HepG2 (cell line): ENCODE data around the gene DNAJC11. TPM values are rescaled to one million over a fixed set of nuclear protein-coding genes. Genes with fewer than 3 reads are reported as not detected.

ENCODE experiments used
- ATAC-seq: fragments of 200-7000 bp; cut with Tn5 transposase; 3 replicates; pipeline ENCODE4 v1.9.1; 2020; ENCODE audit warnings: mild to moderate bottlenecking, moderate library complexity
- BruUV-seq: library from RNA; stranded (reverse); fragments of 400-500 nt; replicated peaks from 2 replicates; lab custom pipeline; 2021; lab: Mats Ljungman, UMichigan
- CTCF ChIA-PET: fragments of 300-600 bp; formaldehyde crosslinking; extraction: SDS; loops from one replicate; lab custom pipeline; 2021; ENCODE audit warnings: low total read pairs, inconsistent platforms, low intra/inter-chr PET ratio; lab: Yijun Ruan, JAX
- POLR2A ChIA-PET: fragments of 350-600 bp; sonication (Branson Sonifier 250); formaldehyde crosslinking; loops from one replicate; lab custom pipeline; 2020; ENCODE audit warnings: antibody characterized with exemption, inconsistent platforms; lab: Yijun Ruan, JAX
- DNase-seq: peaks from one replicate; pipeline ENCODE4 v3.0.0-alpha.2; 2015; ENCODE audit warnings: low spot score
- FAIRE-seq: peaks from 3 replicates; lab custom pipeline; 2011; peaks lifted over from hg19 to GRCh38; lab: Jason Lieb, UNC
- H2AFZ ChIP-seq: one replicate; pipeline ENCODE4 v1.6.1; 2011; ENCODE audit warnings: low read length, inconsistent platforms
- H3K27ac ChIP-seq: fragments of 300-600 bp; 3 replicates; pipeline ENCODE4 v1.8.0; 2011; ENCODE audit warnings: mixed run types, mild to moderate bottlenecking, mixed read lengths, low read length, inconsistent platforms; ENCODE audit not compliant: insufficient read depth; ENCODE audit errors: extremely low read length
- H3K27me3 ChIP-seq, 2 experiments: fragments of 200-600 bp in 1 of 2; 2 replicates in 1 of 2; 3 replicates in 1 of 2; pipeline versions ENCODE4 v1.6.0 to v1.8.0; 2011; ENCODE audit warnings: low read length in 2 of 2, mild to moderate bottlenecking in 2 of 2, moderate library complexity in 2 of 2, inconsistent platforms in 1 of 2; ENCODE audit not compliant: insufficient read depth in 2 of 2, control insufficient read depth in 1 of 2
- H3K36me3 ChIP-seq, 2 experiments: fragments of 200-600 bp in 1 of 2; replicated peaks in 1 of 2; 2 replicates in 1 of 2; 3 replicates in 1 of 2; pipeline versions ENCODE4 v1.5.1 to v1.8.0; 2011; ENCODE audit warnings: low read length in 2 of 2, inconsistent platforms in 1 of 2; ENCODE audit not compliant: insufficient read depth in 2 of 2, control insufficient read depth in 1 of 2
- H3K4me1 ChIP-seq: 2 replicates; pipeline ENCODE4 v1.5.1; 2012; ENCODE audit warnings: low read length, inconsistent platforms; ENCODE audit not compliant: insufficient read depth
- H3K4me2 ChIP-seq: 2 replicates; pipeline ENCODE4 v1.6.0; 2011; ENCODE audit warnings: low read depth, low read length, inconsistent platforms
- H3K4me3 ChIP-seq, 3 experiments: fragments of 200-600 bp in 1 of 3; sonication (generic), shearing (Covaris generic) in 1 of 3; replicated peaks in 1 of 3; 2 replicates each; pipeline ENCODE4 v1.5.1; 2011 to 2016; ENCODE audit warnings: low read length in 3 of 3, inconsistent platforms in 2 of 3, low read depth in 2 of 3, mild to moderate bottlenecking in 2 of 3, control low read depth in 1 of 3, mixed read lengths in 1 of 3; ENCODE audit not compliant: insufficient read depth in 1 of 3
- H3K79me2 ChIP-seq: one replicate; pipeline ENCODE4 v1.6.1; 2011; ENCODE audit warnings: low read length, inconsistent platforms; ENCODE audit not compliant: insufficient read depth
- H3K9ac ChIP-seq: 2 replicates; pipeline ENCODE4 v1.6.0; 2011; ENCODE audit warnings: mild to moderate bottlenecking, low read depth, low read length, inconsistent platforms; ENCODE audit not compliant: insufficient read depth
- H3K9me3 ChIP-seq: 2 replicates; pipeline ENCODE4 v1.5.1; 2012; ENCODE audit warnings: mild to moderate bottlenecking, low read length
- H4K20me1 ChIP-seq: 2 replicates; pipeline ENCODE4 v1.6.0; 2011; ENCODE audit warnings: inconsistent platforms, mild to moderate bottlenecking, low read length, moderate library complexity; ENCODE audit not compliant: insufficient read depth
- CBX1 ChIP-seq: IDR thresholded peaks from one replicate; pipeline ENCODE4 v1.6.1; 2016; ENCODE audit warnings: antibody characterized with exemption, low read depth
- MED1 ChIP-seq: sonication (generic); formaldehyde crosslinking; IDR thresholded peaks from 2 replicates; pipeline ENCODE4 v1.4.0; 2020; ENCODE audit warnings: missing genetic modification reagents
- MXI1 ChIP-seq: IDR thresholded peaks from 3 replicates; pipeline ENCODE4 v1.6.1; 2012; ENCODE audit warnings: low read depth, low read length, inconsistent platforms, borderline replicate concordance
- ONECUT2 ChIP-seq: sonication (generic); formaldehyde crosslinking; IDR thresholded peaks from 2 replicates; pipeline ENCODE4 v1.4.0; 2020; ENCODE audit warnings: missing genetic modification reagents
- RAD21 ChIP-seq: fragments of 450-650 bp; formaldehyde crosslinking; IDR thresholded peaks from 2 replicates; pipeline ENCODE4 v1.5.0; 2020; ENCODE audit warnings: mild to moderate bottlenecking
- SAP130 ChIP-seq: IDR thresholded peaks from 2 replicates; pipeline ENCODE4 v1.6.1; 2016; ENCODE audit warnings: low read depth
- SNAPC5 ChIP-seq: sonication (generic); formaldehyde crosslinking; IDR thresholded peaks from 2 replicates; pipeline ENCODE4 v1.8.1; 2023; ENCODE audit warnings: mild to moderate bottlenecking, missing genetic modification reagents, borderline replicate concordance
- TGIF2 ChIP-seq: IDR thresholded peaks from 2 replicates; pipeline ENCODE4 v1.6.1; 2016; ENCODE audit warnings: control low read depth, missing compliant biosample characterization
- YEATS2 ChIP-seq: sonication (generic); formaldehyde crosslinking; IDR thresholded peaks from 2 replicates; pipeline ENCODE4 v1.4.0; 2020; ENCODE audit warnings: missing genetic modification reagents, borderline replicate concordance
- YY1 ChIP-seq: IDR thresholded peaks from 2 replicates; pipeline ENCODE4 v1.6.1; 2011; ENCODE audit warnings: low read length, low read depth, moderate library complexity, mild to moderate bottlenecking; ENCODE audit not compliant: insufficient read depth, insufficient replicate concordance
- ZNF3 ChIP-seq: IDR thresholded peaks from 2 replicates; pipeline ENCODE4 v1.7.0; 2017; ENCODE audit warnings: inconsistent platforms
- ZNF570 ChIP-seq: sonication (generic); formaldehyde crosslinking; IDR thresholded peaks from 2 replicates; pipeline ENCODE4 v1.4.0; 2020; ENCODE audit warnings: mild to moderate bottlenecking, missing genetic modification reagents, borderline replicate concordance
- ZNF766 ChIP-seq: sonication (generic); formaldehyde crosslinking; IDR thresholded peaks from 2 replicates; pipeline ENCODE4 v1.5.0; 2020; ENCODE audit warnings: missing genetic modification reagents, borderline replicate concordance
- ZNF850 ChIP-seq: sonication (generic); formaldehyde crosslinking; conservative IDR thresholded peaks from 2 replicates; pipeline ENCODE4 v1.9.0; 2021; ENCODE audit warnings: mild to moderate bottlenecking, missing genetic modification reagents
- ZNF891 ChIP-seq: sonication (generic); formaldehyde crosslinking; IDR thresholded peaks from 2 replicates; pipeline ENCODE4 v1.5.0; 2020; ENCODE audit warnings: mild to moderate bottlenecking, missing genetic modification reagents
- ZSCAN31 ChIP-seq: sonication (generic); formaldehyde crosslinking; IDR thresholded peaks from 2 replicates; pipeline ENCODE4 v1.5.0; 2020; ENCODE audit warnings: low read depth, mild to moderate bottlenecking, missing genetic modification reagents
- WGBS: methylation state at CpG from one replicate; pipeline ENCODE4 v1.1.6; 2017; ENCODE audit warnings: low lambda C conversion rate; 5-methylcytosine and 5-hydroxymethylcytosine counted together
- in situ Hi-C: cut with HindIII; loops from 2 replicates; pipeline ENCODE4 v1.10.0; 2017; ENCODE audit warnings: low pct_unique_long_range_greater_than_20kb; ENCODE audit not compliant: extremely low pct_ligation_motif_present
- intact Hi-C: fragments of 100-400 bp; cut with micrococcal nuclease; formaldehyde crosslinking; loops from one replicate; pipeline ENCODE4 v1.10.0; 2022; ENCODE audit not compliant: unreplicated experiment
- polyA plus RNA-seq, 8 experiments: library from polyadenylated mRNA; depleted of rRNA in 3 of 8; stranded (reverse) in 7 of 8; unstranded in 1 of 8; fragments of >200 nt; fragmentation: Illumina TruSeq in 4 of 8; extraction: Trizol in 4 of 8; gene quantifications; 2 replicates each; pipeline versions ENCODE4 v1.2.1 to v1.2.3, GENCODE V29; 2011 to 2016; ENCODE audit warnings: low read depth in 4 of 8, missing spikeins in 1 of 8, mixed read lengths in 1 of 8; ENCODE audit not compliant: insufficient read depth in 1 of 8
- total RNA-seq, 5 experiments: library from RNA; depleted of rRNA; stranded (reverse); fragments of >200 nt; fragmentation: Illumina TruSeq; extraction: Trizol; gene quantifications; 2 replicates each; pipeline ENCODE4 v1.2.3, GENCODE V29; 2016; ENCODE audit warnings: low read depth in 1 of 5
- TF ChIP-seq, protein P1 (sequence below): sonication (generic); formaldehyde crosslinking; conservative IDR thresholded peaks from 2 replicates; pipeline ENCODE4 v1.8.1; 2023; ENCODE audit warnings: missing genetic modification reagents

Gene DNAJC11
- total and polyA plus RNA-seq, 2 of the 13 experiments (the other 11 are each of a cell fraction or from before 2014, with no cell fraction given), result 25.1 to 47.6 TPM

- DNase-seq (no peak), FAIRE-seq (no peak), ATAC-seq (no peak)
- in situ Hi-C loops (no loop called here), intact Hi-C loops (loop anchor here (5.0 kb wide), 1 partner anchor 45 kb away; no protein-coding TSS in a partner anchor)
- TF ChIP-seq, protein P1, sequence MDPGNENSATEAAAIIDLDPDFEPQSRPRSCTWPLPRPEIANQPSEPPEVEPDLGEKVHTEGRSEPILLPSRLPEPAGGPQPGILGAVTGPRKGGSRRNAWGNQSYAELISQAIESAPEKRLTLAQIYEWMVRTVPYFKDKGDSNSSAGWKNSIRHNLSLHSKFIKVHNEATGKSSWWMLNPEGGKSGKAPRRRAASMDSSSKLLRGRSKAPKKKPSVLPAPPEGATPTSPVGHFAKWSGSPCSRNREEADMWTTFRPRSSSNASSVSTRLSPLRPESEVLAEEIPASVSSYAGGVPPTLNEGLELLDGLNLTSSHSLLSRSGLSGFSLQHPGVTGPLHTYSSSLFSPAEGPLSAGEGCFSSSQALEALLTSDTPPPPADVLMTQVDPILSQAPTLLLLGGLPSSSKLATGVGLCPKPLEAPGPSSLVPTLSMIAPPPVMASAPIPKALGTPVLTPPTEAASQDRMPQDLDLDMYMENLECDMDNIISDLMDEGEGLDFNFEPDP (CRISPR knock-in tag), result 0 out of 2 replicates have a peak, but pooled peaks have one; percentile 5
- TF ChIP-seq YY1 (no peak), ZNF891 (CRISPR knock-in tag) (no peak)
- peaks cover 27% of the 10 kb centered on the region for H3K79me2 ChIP-seq
- no peak overlapping the region for H2AFZ ChIP-seq
- H3K4me1 ChIP-seq, result peaks cover 31% of the 10 kb centered on the region
- no peak overlapping the region for H3K4me3 ChIP-seq
- no peak overlapping the region for H3K27ac ChIP-seq
- ChIA-PET CTCF (no interaction called here), POLR2A (interaction anchor here (0.7 kb wide), 1 partner anchor 11 kb away, joined by 3 read pairs; no protein-coding TSS in a partner anchor)
- H4K20me1 ChIP-seq, result no peaks in the 10 kb centered on the region; the same call in 1 of the 2 replicates
- BruUV-seq, result no TSS peak
- 93% methylated on average over 9 of the region's 9 CpGs for WGBS
- no peak overlapping the region for H3K9ac ChIP-seq
- peaks cover 11 to 50% of the 10 kb centered on the region in 2 experiments; a peak in 4 of 5 replicates for H3K36me3 ChIP-seq
- H3K27me3 ChIP-seq, result no peaks in the 10 kb centered on the region; a peak in 1 of 5 replicates
- H3K9me3 ChIP-seq, result no peaks in the 10 kb centered on the region
- no peak overlapping the region for H3K4me2 ChIP-seq
Observed at GRCh38 chr1:6627031-6627430, 74.6 kb downstream of the DNAJC11 start.

DNA sequence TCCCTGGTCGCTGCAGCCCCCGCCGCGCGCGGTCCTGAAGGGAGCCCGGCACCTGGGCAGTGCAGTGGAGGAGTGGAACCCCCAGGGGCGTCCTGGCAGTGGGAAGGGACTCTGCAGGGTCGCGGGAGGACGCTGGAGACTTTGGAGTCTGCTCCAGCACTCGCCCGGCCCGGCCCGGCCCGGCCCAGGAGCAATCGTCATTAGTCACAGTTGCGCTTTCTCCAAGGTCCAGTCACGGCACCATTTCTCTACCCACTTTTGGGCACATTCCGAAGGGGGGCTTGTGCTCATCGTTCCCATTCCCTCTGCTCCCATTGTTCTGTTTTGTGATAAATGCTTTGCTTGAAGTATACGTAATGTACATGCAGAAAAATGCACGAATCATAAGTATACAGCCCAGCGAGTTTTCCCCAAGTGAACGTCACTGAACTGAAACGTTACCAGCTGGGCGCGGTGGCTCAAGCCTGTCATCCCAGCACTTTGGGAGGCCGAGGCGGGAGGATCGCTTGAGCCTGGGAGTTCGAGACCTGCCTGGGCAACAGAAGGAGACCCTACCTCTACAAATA lies 75.9 kb downstream of the DNAJC11 start:
- H3K4me3 ChIP-seq, result peak overlapping the region; percentile 74 to 89 (median 88)
- ATAC-seq, result peak; percentile 54; the same call in 2 of the 3 replicates
- in situ Hi-C loops (no loop called here), intact Hi-C loops (loop anchor here (5.0 kb wide), 1 partner anchor 43 kb away; no protein-coding TSS in a partner anchor)
- H3K9ac ChIP-seq, result peak overlapping the region; percentile 92
- no peak overlapping the region for H2AFZ ChIP-seq
- no peak for DNase-seq
- ChIA-PET POLR2A (interaction anchor here (0.7 to 3.1 kb wide), 5 partner anchors 10 to 71 kb away, joined by 3 to 19 read pairs (median 5); partner anchors contain the start of genes KLHL21, NOL9 and TAS1R1), CTCF (interaction anchor here (1.4 kb wide), 1 partner anchor 72 kb away, joined by 3 read pairs; the partner anchor contains the start of gene NOL9)
- WGBS, result 4% methylated on average over 25 of the region's 32 CpGs
- BruUV-seq, result no TSS peak
- no peaks in the 10 kb centered on the region for H3K9me3 ChIP-seq
- H3K27ac ChIP-seq, result peak overlapping the region; percentile 73
- no peaks in the 10 kb centered on the region; the same call in 1 of the 2 replicates for H4K20me1 ChIP-seq
- H3K27me3 ChIP-seq, result no peaks in the 10 kb centered on the region; a peak in 1 of 5 replicates
- H3K79me2 ChIP-seq, result peaks cover 27% of the 10 kb centered on the region
- H3K36me3 ChIP-seq, result peaks cover 17 to 62% of the 10 kb centered on the region in 2 experiments; a peak in 4 of 5 replicates
- peaks cover 31% of the 10 kb centered on the region for H3K4me1 ChIP-seq
- peak overlapping the region; percentile 93 for H3K4me2 ChIP-seq
- no peak for FAIRE-seq
- TF ChIP-seq ZNF766 (no peak), ZNF3 (CRISPR knock-in tag) (0 out of 2 replicates have a peak, but pooled peaks have one; percentile 21), ONECUT2 (no peak), RAD21 (0 out of 2 replicates have a peak, but pooled peaks have one; percentile 5), SNAPC5 (no peak), YEATS2 (CRISPR knock-in tag) (no peak), SAP130 (CRISPR knock-in tag) (peak; percentile 53), TGIF2 (CRISPR knock-in tag) (0 out of 2 replicates have a peak, but pooled peaks have one; percentile 11), CBX1 (no peak), ZSCAN31 (CRISPR knock-in tag) (no peak), ZNF850 (no peak), MXI1 (0 out of 3 replicates have a peak, but pooled peaks have one; percentile 1), MED1 (0 out of 2 replicates have a peak, but pooled peaks have one; percentile 11), ZNF570 (CRISPR knock-in tag) (no peak)
